Activated CD8-positive, alpha-beta T cell treated with anti-CD3 and anti-CD28 coated beads for 36 hours (primary cell): ENCODE results near the gene HHLA2. TPM values are rescaled to one million over a fixed set of nuclear protein-coding genes. Genes with fewer than 3 reads are reported as not detected.

Experiments
- ATAC-seq: fragments of 200-7000 bp; cut with Tn5 transposase; one replicate; pipeline ENCODE4 v1.10.0; 2021; ENCODE audit warnings: mild to moderate bottlenecking, moderate library complexity
- CTCF ChIA-PET: fragments of 350-600 bp; sonication (Branson Sonifier 250); formaldehyde crosslinking; loops from one replicate; lab custom pipeline; 2021; ENCODE audit warnings: antibody characterized with exemption; lab: Charles Lee
- POLR2A ChIA-PET: fragments of 350-600 bp; sonication (Branson Sonifier 250); formaldehyde crosslinking; loops from one replicate; lab custom pipeline; 2021; ENCODE audit warnings: antibody characterized with exemption; lab: Charles Lee
- DNase-seq: peaks from one replicate; pipeline ENCODE4 v3.0.0-alpha.2; 2020
- H3K27ac Mint-ChIP-seq: one replicate; pipeline ENCODE4 v1.8.0; 2021; ENCODE audit warnings: mild to moderate bottlenecking, mixed read lengths
- H3K27me3 Mint-ChIP-seq: one replicate; pipeline ENCODE4 v1.8.0; 2021; ENCODE audit warnings: mixed read lengths
- H3K36me3 Mint-ChIP-seq: one replicate; pipeline ENCODE4 v1.8.0; 2021; ENCODE audit warnings: low read depth, mixed read lengths
- H3K4me1 Mint-ChIP-seq: one replicate; pipeline ENCODE4 v1.8.0; 2021; ENCODE audit warnings: low read depth, mixed read lengths
- H3K4me3 Mint-ChIP-seq: one replicate; pipeline ENCODE4 v1.8.0; 2021; ENCODE audit warnings: mild to moderate bottlenecking, moderate library complexity, mixed read lengths
- H3K9me3 Mint-ChIP-seq: one replicate; pipeline ENCODE4 v1.8.0; 2021; ENCODE audit warnings: mixed read lengths
- intact Hi-C: fragments of 100-400 bp; cut with micrococcal nuclease; formaldehyde crosslinking; loops from one replicate; pipeline ENCODE4 v1.10.0; 2022
- total RNA-seq, 2 experiments: library from RNA; stranded (reverse); gene quantifications; one replicate each; pipeline ENCODE4 v1.2.3, GENCODE V29; 2021
- TF ChIP-seq, protein P1 (sequence below): fragments of 200-600 bp; IDR thresholded peaks from one replicate; pipeline ENCODE4 v1.8.0; 2022; ENCODE audit warnings: antibody characterized with exemption, mild to moderate bottlenecking

HHLA2 gene
- total RNA-seq, 2 experiments from 2014 or later = 1.7 to 2.2 TPM

GRCh38 chr3:108341911-108342310 is 45.6 kb downstream of the HHLA2 start:
- H3K4me3 Mint-ChIP-seq = no peak overlapping the region
- ChIA-PET POLR2A (interaction anchor here (0.9 to 1.1 kb wide), 3 partner anchors 20 to 164 kb away, joined by 3 to 4 read pairs (median 3); no protein-coding TSS in a partner anchor), CTCF (interaction anchor here (1.2 to 2.4 kb wide), 2 partner anchors 136 to 189 kb away, joined by 3 to 7 read pairs; no protein-coding TSS in a partner anchor)
- no peaks in the 10 kb centered on the region for H3K9me3 Mint-ChIP-seq
- peaks cover 16% of the 10 kb centered on the region for H3K4me1 Mint-ChIP-seq
- DNase-seq = no peak
- no peak for ATAC-seq
- H3K27me3 Mint-ChIP-seq = peaks cover 2% of the 10 kb centered on the region
- TF ChIP-seq, protein P1, sequence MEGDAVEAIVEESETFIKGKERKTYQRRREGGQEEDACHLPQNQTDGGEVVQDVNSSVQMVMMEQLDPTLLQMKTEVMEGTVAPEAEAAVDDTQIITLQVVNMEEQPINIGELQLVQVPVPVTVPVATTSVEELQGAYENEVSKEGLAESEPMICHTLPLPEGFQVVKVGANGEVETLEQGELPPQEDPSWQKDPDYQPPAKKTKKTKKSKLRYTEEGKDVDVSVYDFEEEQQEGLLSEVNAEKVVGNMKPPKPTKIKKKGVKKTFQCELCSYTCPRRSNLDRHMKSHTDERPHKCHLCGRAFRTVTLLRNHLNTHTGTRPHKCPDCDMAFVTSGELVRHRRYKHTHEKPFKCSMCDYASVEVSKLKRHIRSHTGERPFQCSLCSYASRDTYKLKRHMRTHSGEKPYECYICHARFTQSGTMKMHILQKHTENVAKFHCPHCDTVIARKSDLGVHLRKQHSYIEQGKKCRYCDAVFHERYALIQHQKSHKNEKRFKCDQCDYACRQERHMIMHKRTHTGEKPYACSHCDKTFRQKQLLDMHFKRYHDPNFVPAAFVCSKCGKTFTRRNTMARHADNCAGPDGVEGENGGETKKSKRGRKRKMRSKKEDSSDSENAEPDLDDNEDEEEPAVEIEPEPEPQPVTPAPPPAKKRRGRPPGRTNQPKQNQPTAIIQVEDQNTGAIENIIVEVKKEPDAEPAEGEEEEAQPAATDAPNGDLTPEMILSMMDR = no peak
- intact Hi-C loops = no loop called here
- H3K36me3 Mint-ChIP-seq = no peaks in the 10 kb centered on the region
- no peak overlapping the region for H3K27ac Mint-ChIP-seq

- Mint-ChIP-seq H3K27me3 (peaks cover 6% of the 10 kb centered on the region), H3K27ac (peak overlapping the region; percentile 46), H3K36me3 (no peaks in the 10 kb centered on the region), H3K9me3 (no peaks in the 10 kb centered on the region), H3K4me3 (no peak overlapping the region), H3K4me1 (peaks cover 16% of the 10 kb centered on the region)
- TF ChIP-seq, protein P1 = no peak
- intact Hi-C loops = no loop called here
- DNase-seq (peak; percentile 14), ATAC-seq (peak; percentile 88)
- CTCF ChIA-PET = interaction anchor here (1.2 to 2.4 kb wide), 3 partner anchors 9 to 190 kb away, joined by 3 to 7 read pairs (median 3); no protein-coding TSS in a partner anchor
- POLR2A ChIA-PET = interaction anchor here (0.6 to 1.3 kb wide), 8 partner anchors 18 to 165 kb away, joined by 3 to 4 read pairs (median 4); no protein-coding TSS in a partner anchor
Measured at GRCh38 chr3:108342837-108343486, 46.6 kb downstream of the HHLA2 start.

- ATAC-seq = no peak
- no peak for DNase-seq
- CTCF ChIA-PET = interaction anchor here (1.3 to 2.4 kb wide), 2 partner anchors 9 to 134 kb away, joined by 3 to 7 read pairs; no protein-coding TSS in a partner anchor
- TF ChIP-seq, protein P1 = no peak
- Mint-ChIP-seq H3K36me3 (no peaks in the 10 kb centered on the region), H3K9me3 (peaks cover 3% of the 10 kb centered on the region), H3K4me1 (peaks cover 16% of the 10 kb centered on the region), H3K4me3 (no peak overlapping the region), H3K27me3 (peaks cover 7% of the 10 kb centered on the region), H3K27ac (no peak overlapping the region)
- intact Hi-C loops = no loop called here
- POLR2A ChIA-PET = interaction anchor here (0.8 to 1.3 kb wide), 4 partner anchors 18 to 68 kb away, joined by 3 to 4 read pairs (median 4); no protein-coding TSS in a partner anchor
Measured at GRCh38 chr3:108343491-108343890, 47.1 kb downstream of the HHLA2 start.

DNA sequence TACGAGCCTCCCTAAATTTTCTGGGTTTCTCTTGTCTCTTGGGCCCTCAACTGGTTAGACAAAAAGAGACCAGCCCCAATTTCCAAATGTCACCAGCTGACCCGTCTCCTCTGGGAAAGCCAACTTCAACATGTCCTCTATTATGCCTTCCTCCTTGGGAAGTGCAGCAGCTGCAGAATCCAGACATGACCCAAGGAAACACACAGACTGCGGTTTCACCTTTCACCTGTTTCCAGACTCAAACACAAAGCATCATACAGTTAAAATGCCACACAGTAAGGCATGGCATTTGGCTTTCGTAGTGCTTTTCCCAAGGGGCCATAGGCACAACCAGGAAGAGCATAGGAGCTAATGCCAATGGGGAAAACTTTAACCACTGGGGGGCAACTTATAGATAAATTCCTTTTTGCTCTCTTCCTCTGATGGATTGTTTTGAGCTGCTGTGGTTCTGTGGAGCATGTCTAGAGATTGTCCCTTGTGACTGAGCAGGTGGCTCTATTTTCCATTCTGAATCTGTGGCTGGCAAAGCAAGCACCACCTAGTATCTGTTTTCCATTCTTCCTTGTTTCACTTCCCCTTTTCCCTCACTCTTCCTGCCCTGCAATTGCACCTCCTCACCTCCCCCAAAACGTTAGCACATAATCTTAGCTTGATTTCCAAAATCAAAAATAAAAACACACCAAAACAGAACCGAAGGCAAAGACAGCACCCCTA is 49.3 kb downstream of the HHLA2 start:
- intact Hi-C loops = no loop called here
- Mint-ChIP-seq H3K36me3 (no peaks in the 10 kb centered on the region), H3K4me1 (peaks cover 12% of the 10 kb centered on the region), H3K27me3 (peaks cover 7% of the 10 kb centered on the region), H3K9me3 (peaks cover 3% of the 10 kb centered on the region), H3K4me3 (no peak overlapping the region), H3K27ac (no peak overlapping the region)
- TF ChIP-seq, protein P1 = no peak
- DNase-seq (no peak), ATAC-seq (no peak)
- ChIA-PET POLR2A (interaction anchor here (0.5 kb wide), 1 partner anchor 17 kb away, joined by 3 read pairs; no protein-coding TSS in a partner anchor), CTCF (interaction anchor here (0.8 to 1.5 kb wide), 3 partner anchors 11 to 376 kb away, joined by 3 read pairs; no protein-coding TSS in a partner anchor)
